Activated gamma-delta T cell treated with anti-CD3 and anti-CD28 coated beads, Interleukin-2, amount 50 U/mL, for 16 hours (primary cell): ENCODE data around the gene OR52W1.
"Not testable (repeated sequence)": the region's sequence is repeated elsewhere in the genome, so short reads cannot be mapped to it uniquely, and the experiment has no call there.

Experiments used
- DNase-seq: peaks from one replicate; pipeline ENCODE4 v3.0.0-alpha.2; 2020; ENCODE audit warnings: low read depth

Gene OR52W1

GRCh38 chr11:6217722-6218121, 18.7 kb downstream of the OR52W1 start:
- DNase-seq = no peak

GRCh38 chr11:6219359-6219758, 20.3 kb downstream of the OR52W1 start:
- DNase-seq = no peak

DNA sequence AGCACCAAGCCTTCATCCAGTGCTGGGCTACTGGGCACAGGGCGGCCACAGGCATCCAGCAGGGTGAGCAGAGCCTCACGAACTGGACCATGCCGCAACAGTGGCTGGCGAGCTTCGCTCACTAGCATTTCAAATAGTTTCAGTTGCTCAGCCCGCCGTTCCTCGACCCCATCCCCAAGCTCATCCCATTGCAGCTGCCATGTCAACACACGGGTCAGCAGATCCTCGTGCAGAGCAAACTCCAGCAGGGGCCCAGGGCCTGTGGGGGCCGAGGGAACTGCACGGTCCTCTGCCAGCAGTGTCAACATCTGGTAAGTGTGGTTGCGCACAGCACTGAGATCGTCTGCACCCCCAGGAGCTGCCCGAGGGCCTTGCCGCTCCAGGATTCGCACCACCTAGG, 24.8 kb downstream of the OR52W1 start:
- DNase-seq = no peak

DNA sequence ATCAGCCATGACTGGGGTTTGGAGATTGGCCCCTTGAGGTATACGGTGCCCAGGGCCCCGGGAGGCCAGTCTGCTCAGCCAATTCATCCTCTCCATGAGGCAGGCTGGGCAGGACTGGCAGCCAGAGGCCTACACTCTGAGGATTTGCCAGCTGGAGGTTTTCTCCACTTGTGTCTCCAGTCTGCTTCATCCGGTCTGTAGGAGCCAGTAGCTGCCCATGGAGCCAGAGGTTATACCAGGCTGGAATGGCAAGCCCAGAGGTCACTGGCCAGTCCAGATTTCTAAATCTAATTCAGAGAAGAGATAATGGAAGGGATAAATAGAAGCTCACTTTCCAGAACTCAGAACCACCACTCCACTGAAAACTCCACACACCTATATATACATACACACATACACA, 25.4 kb downstream of the OR52W1 start:
- DNase-seq = no peak

DNA sequence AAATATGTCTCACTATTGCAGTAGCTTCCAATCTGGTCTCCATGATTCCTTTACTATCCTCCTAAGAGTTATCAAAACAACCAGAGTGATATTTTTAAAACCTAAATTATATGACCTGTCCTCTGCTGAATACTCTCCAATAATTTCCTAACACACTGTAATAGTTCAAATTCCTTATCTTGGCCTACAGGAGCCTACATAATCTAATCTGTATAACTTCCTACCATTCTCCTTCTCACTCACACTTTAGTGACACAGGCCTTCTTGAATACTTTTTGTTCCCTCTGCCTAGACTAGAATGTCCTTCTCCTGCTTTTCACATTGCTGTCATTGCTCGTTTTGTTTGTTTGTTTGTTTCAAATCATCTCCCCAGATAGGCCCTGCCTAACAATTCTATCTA, 26.0 kb downstream of the OR52W1 start:
- DNase-seq = no peak

DNA sequence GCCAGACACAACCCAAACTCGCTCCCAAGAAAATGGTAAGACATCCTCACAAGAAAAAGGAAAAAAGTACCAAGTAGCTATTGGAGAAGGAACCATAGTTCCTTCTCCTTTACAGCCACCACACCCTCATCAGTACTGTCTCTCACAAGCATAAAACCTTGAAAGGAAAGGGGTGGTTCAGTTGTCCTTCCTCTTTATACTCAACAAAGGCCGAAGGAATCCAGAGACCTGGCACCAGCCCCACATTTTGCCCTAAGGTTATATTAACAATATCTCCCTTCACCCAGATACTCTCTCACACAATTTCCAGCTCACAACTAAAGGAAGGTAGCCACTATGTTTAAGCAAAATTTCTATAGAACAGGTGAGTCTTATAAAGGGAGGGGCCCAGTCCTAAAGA, 26.9 kb downstream of the OR52W1 start:
- DNase-seq = no peak

DNA sequence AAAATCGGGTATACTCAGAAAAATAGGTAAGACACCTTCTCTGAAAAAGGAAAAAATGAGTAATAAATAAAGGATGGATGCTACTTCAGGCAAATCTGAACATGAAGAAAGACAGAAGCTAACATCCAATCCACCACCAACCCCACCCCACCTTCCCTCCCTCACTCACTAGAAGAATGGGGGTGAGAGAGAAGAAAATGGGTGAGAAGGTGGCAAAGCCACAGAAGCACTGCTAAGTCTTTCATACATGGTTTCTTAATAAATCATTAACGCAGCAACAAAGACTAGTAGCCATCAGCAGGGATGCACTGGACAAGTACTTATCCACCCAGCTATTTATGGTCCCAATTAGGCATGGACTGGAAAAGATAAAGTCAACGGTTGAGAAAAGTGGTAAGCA, 29.5 kb downstream of the OR52W1 start:
- DNase-seq = no peak

DNA sequence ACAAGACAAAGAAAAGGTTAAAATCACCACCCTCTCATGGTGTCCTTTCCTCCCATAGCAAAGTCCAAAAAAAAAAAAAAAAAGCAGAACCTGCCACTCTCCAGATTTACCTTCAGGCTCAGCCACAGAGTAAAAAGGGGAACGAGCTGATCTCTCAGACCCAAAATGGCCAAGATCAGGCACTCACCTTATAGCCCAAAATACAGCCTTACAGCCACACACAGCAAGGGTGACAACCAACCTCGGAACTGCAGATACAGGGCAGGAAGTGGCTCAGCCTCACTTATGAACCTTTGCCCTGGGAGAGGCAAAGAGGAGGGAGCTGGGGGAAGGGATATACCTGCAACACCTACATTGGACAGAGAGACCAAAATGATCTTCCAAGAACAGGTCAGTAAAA, 30.9 kb downstream of the OR52W1 start:
- DNase-seq = no peak

DNA sequence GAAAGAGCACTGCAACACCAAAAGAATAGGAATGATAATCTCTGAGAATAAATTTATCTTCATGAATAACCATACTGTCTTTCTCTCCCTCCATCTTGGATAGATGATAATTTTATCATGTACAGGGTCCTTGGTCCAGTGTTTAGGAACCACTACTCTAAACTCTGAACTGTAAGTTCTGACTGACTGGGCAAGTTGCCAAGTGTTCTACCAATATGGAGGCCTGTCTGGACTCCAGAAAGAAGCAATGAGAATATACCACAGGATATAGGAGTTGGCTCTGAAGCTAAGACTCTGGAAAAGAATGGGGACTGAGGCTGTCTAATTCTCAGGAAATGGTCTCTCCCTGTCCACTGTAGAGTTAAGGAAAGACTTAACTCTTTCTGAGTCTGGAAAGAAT, 33.9 kb downstream of the OR52W1 start:
- DNase-seq = no peak

DNA sequence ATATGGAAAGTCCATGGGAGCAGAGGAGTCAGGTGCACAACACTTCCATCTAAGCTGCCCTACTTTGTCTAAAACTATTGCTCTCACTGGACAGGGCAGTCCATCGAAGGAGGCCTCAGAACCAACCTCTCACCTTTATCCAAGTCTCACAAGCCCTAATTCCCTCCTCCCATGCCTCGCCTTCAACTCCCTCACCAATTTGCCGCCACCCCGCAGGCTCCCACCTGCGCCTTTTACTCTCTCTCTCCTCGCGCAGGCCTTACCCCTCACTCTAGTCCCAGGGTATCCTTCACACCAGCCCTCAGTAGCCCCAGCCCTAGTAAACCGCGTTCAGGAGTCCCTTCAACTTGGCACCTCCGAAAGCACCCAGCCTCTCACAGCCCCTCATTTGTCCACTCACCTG, 35.0 kb downstream of the OR52W1 start:
- DNase-seq = no peak

DNA sequence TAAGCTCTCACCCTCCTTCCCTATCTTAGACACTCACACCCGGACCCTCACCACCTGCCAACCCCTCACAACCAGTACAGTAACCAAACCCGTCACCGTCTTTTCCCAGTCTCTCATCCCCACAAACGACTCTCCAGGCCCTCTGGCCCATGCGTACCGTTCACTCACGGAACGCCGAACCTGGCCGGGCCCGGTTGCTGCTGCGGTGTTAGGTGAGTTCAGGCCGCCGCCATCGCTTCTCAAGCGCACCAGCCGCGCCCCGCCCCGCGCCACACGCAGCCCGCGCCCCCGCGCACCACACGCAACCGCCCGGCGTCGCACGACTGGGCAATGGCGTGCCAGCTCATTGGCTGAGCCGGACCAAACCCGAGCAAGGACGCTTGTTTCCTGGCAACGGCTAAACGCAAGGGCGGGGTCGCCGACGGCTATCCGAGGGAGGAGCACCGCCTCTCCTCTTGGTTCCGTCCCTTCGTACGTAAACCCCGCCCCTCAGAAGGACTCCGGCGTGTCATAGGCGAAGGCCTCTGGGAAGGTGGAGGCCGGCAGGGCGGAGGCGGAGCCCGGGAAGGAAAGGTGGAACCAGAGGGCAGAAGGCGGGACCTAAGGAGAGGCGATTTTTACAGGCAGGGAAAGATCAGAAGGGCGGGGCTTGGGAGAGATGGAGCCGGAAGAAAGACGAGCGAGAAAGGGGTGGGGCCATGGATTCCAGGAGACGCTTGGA, 35.5 kb downstream of the OR52W1 start, which contains the start of gene FHIP1B:
TSS of gene FHIP1B (minus strand) at position 250 of the 721 bp plus-strand sequence. CDS start 10,120 bp downstream, outside the sequence.
- peak; percentile 99 for DNase-seq

DNA sequence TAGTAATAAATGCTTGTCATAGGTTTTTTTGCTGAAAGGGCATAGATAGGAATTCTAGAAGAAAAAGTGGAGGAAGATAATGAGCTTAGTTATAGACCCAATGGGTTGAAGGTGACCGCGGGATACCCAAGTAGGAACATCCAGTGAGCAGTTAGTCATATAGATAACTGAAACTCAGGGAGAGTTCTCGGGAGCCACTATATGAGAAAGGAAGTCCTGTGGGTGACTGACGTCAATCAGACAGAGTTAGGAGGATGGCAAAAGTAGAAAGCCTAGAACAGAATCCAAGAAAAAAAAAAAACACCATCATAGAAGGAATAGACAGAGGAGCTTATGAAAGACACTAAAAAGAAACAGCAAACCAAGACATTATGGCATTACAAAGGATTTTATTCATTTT, 38.2 kb downstream of the OR52W1 start:
- no peak for DNase-seq

GRCh38 chr11:6237761-6238302, 38.8 kb downstream of the OR52W1 start:
- no peak for DNase-seq

DNA sequence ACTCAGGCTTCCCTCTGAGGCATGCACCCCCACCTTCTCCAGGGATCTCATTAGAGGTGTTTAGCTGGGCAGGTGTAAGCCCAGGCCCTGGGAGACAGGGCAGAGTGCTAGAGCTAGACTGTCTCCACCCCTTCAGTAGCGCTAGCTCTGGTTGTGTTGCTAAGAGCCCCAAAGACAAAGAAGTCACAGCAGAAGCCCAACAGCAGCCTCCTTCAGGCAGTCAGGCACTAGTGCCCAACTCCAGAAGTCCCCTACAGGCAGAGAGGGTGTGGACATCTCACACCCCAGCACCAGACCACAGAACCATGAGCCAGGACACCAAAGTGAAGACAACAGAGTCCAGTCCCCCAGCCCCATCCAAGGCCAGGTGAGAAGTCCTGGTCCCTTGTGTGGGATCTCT, 39.9 kb downstream of the OR52W1 start, which contains the start of gene CNGA4:
TSS of gene CNGA4 (plus strand) at position 188 of the 400 bp plus-strand sequence. CDS start at position 306, 118 bp downstream.
- DNase-seq = no peak

DNA sequence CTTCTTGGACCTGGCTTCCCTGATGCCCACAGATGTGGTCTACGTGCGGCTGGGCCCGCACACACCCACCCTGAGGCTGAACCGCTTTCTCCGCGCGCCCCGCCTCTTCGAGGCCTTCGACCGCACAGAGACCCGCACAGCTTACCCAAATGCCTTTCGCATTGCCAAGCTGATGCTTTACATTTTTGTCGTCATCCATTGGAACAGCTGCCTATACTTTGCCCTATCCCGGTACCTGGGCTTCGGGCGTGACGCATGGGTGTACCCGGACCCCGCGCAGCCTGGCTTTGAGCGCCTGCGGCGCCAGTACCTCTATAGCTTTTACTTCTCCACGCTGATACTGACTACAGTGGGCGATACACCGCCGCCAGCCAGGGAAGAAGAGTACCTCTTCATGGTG, 41.1 kb downstream of the OR52W1 start:
- no peak for DNase-seq

GRCh38 chr11:6240781-6241180, 41.8 kb downstream of the OR52W1 start:
- no peak for DNase-seq

DNA sequence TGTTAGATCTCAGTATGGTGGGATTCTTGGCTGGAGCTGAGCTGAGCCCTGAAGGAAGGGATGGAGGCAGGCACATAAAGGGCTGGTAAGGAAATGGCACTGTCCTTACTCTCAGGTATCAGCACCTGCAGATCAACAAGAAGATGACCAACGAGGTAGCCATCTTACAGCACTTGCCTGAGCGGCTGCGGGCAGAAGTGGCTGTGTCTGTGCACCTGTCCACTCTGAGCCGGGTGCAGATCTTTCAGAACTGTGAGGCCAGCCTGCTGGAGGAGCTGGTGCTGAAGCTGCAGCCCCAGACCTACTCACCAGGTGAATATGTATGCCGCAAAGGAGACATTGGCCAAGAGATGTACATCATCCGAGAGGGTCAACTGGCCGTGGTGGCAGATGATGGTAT, 42.3 kb downstream of the OR52W1 start:
- no peak for DNase-seq

GRCh38 chr11:6245536-6245935, 46.5 kb downstream of the OR52W1 start:
- no peak for DNase-seq

GRCh38 chr11:6248248-6248647, 49.2 kb downstream of the OR52W1 start:
- DNase-seq = no peak

DNA sequence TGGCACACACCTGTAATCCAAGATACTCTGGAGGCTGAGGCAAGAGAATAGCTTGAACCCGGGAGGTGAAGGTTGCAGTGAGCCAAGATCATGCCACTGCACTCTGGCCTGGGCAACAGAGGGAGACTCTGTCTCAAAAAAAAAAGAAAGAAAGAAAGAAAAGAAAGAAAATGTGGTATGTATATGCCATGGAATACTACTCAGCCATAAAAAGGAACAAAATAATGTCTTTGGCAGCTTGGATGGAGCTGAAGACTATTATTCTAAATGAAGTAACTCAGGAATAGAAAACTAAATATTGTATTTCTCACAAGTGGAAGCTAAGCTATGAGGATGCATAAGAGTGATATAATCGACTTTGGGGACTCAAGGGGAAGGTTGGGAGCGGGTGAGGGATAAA, 49.9 kb downstream of the OR52W1 start:
- DNase-seq = not testable (repeated sequence)
